Type B pancreatic cell (in vitro differentiated cells): ENCODE results near the gene HAGH. TPM values are rescaled to one million over a fixed set of nuclear protein-coding genes. Genes with fewer than 3 reads are reported as not detected.
A peak's percentile ranks its signal among the peaks of the same experiment; 100 is the strongest.

Source experiments
- DNase-seq: peaks from one replicate; pipeline ENCODE4 v3.0.0; 2021; ENCODE audit warnings: mixed read lengths; ENCODE audit not compliant: unreplicated experiment; ENCODE audit errors: extremely low spot score
- H3K27ac Mint-ChIP-seq: 2 replicates; pipeline ENCODE4 v1.8.0; 2021; ENCODE audit warnings: mild to moderate bottlenecking, mixed read lengths
- H3K27me3 Mint-ChIP-seq: 2 replicates; pipeline ENCODE4 v1.8.0; 2021; ENCODE audit warnings: mixed read lengths
- H3K36me3 Mint-ChIP-seq: 2 replicates; pipeline ENCODE4 v1.8.0; 2021; ENCODE audit warnings: mixed read lengths
- H3K4me1 Mint-ChIP-seq: one replicate; pipeline ENCODE4 v1.8.0; 2021; ENCODE audit warnings: mixed read lengths; ENCODE audit not compliant: unreplicated experiment
- H3K4me3 Mint-ChIP-seq: 2 replicates; pipeline ENCODE4 v1.8.0; 2021; ENCODE audit warnings: mild to moderate bottlenecking, mixed read lengths
- H3K9me3 Mint-ChIP-seq: 2 replicates; pipeline ENCODE4 v1.8.0; 2021; ENCODE audit warnings: mixed read lengths
- total RNA-seq: library from RNA; stranded (reverse); gene quantifications from 2 replicates; pipeline ENCODE4 v1.2.1, GENCODE V29; 2021; ENCODE audit warnings: low replicate concordance
- TF ChIP-seq, protein P1 (sequence below): fragments of 200-600 bp; sonication (generic); conservative IDR thresholded peaks from 2 replicates; pipeline ENCODE4 v1.5.0; 2021; ENCODE audit warnings: antibody characterized with exemption, mild to moderate bottlenecking

The HAGH gene
- total RNA-seq, 1 donor from 2014 or later: 36.7 TPM

DNA sequence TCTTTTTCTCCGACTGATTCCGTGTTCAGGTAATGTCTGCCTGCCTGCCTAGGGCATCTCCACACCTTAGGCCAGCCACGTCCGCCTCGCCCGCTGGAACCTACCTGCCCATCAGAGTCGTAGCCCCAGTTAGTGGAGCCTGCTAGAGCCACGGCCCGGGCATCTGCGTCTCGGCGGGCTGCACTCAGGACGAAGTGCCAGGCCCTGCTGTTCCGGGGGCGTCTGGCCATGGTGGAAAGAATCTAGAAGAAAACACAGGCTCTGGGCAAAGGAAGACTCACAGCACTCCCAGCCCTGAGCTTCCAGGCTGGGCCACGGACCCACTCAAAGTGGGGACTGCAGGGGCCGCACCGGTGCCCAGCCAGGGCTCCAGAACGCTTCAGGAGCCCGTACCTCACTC lies 45.4 kb downstream of the HAGH start:
- Mint-ChIP-seq H3K27ac (peak overlapping the region; percentile 95), H3K4me1 (peaks cover 14% of the 10 kb centered on the region)

DNA sequence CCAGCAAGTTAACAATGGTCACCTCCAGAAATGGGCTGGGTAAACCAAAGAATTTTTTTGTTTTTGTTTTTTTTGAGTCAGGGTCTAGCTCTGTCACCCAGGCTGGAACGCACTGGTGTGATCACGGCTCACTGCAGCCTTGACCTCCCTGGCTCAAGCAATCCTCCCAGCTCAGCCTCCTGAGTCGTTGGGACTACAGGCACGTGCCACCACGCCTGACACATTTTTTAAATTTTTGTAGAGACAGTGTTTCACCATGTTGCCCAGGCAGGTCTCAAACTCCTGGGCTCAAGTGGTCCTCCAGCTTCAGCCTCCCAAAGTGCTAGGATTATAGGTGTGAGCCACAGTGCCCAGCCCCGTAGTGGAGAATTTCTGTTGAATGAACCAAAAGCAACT lies 46.0 kb downstream of the HAGH start:
- TF ChIP-seq, protein P1, sequence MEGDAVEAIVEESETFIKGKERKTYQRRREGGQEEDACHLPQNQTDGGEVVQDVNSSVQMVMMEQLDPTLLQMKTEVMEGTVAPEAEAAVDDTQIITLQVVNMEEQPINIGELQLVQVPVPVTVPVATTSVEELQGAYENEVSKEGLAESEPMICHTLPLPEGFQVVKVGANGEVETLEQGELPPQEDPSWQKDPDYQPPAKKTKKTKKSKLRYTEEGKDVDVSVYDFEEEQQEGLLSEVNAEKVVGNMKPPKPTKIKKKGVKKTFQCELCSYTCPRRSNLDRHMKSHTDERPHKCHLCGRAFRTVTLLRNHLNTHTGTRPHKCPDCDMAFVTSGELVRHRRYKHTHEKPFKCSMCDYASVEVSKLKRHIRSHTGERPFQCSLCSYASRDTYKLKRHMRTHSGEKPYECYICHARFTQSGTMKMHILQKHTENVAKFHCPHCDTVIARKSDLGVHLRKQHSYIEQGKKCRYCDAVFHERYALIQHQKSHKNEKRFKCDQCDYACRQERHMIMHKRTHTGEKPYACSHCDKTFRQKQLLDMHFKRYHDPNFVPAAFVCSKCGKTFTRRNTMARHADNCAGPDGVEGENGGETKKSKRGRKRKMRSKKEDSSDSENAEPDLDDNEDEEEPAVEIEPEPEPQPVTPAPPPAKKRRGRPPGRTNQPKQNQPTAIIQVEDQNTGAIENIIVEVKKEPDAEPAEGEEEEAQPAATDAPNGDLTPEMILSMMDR: no peak
- Mint-ChIP-seq H3K4me1 (peaks cover 14% of the 10 kb centered on the region), H3K36me3 (peaks cover 3% of the 10 kb centered on the region), H3K27me3 (no peaks in the 10 kb centered on the region), H3K9me3 (no peaks in the 10 kb centered on the region), H3K4me3 (peak overlapping the region; percentile 94), H3K27ac (peak overlapping the region; percentile 95)
- DNase-seq: no peak

More for the DNA sequence above, 45.4 kb downstream of the HAGH start:
- Mint-ChIP-seq H3K27me3 (no peaks in the 10 kb centered on the region), H3K9me3 (no peaks in the 10 kb centered on the region), H3K4me3 (peak overlapping the region; percentile 94), H3K36me3 (peaks cover 3% of the 10 kb centered on the region)
- no peak for DNase-seq
- TF ChIP-seq, protein P1: no peak

DNA sequence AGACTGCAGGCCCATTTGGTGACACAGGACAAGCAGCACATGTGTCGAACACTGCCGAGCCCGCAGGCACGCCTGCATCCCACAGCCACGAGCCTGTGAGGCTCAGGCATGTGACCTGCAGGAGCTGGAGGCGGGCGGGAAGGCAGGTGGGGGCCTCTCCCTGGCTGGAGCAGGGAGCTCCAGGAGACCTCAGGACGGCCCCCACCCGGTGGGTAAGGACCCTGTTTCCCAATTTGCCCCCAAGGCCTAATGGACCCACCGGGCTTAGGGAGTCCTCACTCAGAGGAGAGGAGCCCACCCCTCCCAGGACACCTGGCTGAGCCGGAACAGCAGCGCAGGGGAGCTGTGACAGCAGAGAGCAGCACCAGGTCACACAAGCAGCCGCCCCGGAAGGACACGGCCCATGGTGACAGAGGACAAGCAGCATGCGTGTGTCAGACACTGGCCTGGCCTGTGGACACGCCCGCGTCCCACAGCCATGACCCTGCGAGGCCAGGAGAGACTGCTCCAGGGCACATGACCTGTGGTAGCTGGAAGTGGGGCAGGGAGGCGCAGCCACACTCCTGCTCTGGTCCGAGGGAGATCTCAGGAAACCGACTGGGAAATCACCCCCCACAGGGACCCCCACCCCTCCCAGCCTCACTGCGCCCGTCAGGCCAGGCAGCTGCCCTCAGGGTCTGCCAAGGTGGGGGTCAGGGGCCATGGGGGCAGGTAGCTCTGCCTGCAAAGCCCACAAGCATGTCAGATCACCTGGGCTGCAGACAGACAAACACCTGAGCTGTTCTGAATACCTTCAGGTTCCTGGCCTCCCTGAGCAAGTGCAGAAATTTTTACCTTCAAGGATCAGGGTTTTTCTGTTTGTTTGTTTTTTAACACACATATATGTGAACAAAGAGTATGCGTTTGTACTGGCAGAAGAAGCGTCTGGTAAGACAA lies 46.6 kb downstream of the HAGH start:
- Mint-ChIP-seq H3K4me1 (peaks cover 14% of the 10 kb centered on the region), H3K9me3 (no peaks in the 10 kb centered on the region), H3K27ac (peak overlapping the region; percentile 43), H3K4me3 (peak overlapping the region; percentile 94), H3K27me3 (no peaks in the 10 kb centered on the region), H3K36me3 (peaks cover 3% of the 10 kb centered on the region)
- no peak for DNase-seq
- TF ChIP-seq, protein P1: no peak

DNA sequence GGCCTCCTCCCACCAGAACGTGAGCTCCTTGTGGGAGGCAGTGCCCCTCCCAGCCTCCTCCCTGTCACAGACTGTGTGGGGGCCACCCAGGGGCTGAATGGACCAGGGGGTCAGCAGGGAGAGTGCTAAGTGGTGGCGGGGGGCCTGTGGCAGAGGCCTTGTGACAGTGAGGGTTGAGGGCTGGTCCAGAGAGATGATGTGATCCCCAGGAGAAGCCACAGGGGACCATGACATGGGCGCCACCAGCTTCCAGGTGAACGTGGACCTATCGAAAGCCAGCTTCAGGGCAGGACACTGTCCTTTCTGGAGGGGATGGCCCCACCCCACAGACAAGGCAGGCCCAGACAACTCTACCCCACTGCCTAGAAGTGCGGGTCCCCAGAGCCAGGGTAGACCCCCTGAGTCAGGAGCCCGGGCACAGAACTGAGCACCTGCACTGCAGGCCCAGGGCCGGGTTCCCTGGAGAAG lies 47.4 kb downstream of the HAGH start:
- Mint-ChIP-seq H3K9me3 (no peaks in the 10 kb centered on the region), H3K27me3 (no peaks in the 10 kb centered on the region), H3K36me3 (peaks cover 3% of the 10 kb centered on the region), H3K4me1 (peaks cover 14% of the 10 kb centered on the region), H3K4me3 (peak overlapping the region; percentile 44), H3K27ac (peak overlapping the region; percentile 67)
- TF ChIP-seq, protein P1: no peak
- DNase-seq: no peak

DNA sequence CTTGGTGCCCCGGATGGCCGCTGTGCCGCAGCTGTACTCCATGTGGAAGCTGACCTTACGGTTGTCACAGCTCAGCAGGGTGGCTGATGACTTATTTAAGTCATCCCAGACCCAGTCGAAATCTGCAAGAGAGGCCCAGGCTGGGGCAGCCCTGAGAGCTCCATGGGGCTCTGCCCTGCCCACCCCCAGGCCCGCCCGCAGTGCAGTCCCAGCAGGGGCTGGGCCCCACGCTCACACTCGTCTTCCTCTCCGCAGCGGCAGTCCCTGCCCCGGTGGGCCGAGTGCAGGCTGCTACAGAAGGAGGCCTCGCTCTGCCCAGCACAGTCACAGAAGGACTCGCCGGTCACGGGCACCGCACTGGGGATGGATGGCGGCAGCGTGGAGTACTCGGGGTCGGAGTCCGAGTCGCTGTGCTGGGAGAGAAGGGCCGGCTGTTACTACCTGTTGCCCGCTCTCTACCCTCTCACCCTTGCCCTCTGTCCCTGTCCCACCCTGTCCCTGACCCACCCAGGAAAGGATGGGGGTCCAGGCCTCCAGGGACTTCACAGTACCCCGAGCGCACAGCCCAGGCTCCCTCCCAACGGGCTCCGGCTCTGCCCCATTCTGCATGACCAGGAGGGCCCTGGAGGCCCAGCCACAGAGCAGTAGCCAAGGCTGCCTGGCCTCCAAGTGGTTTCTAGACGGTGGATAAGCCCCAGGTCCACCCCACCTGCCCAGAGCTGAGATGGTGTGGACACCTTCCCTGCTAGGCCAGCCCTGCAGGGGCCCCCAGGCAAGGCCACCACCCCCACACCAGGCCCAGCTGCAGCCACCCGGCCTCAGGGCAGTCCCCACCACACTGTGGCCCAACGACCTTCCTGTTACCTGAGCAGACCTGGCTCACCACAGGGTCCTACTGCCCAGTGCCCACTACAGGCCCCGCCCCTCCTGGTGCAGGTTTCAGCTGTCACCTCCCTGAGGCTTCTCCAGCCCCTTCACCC lies 48.1 kb downstream of the HAGH start:
- H3K36me3 Mint-ChIP-seq: peaks cover 3% of the 10 kb centered on the region
- H3K4me1 Mint-ChIP-seq: peaks cover 14% of the 10 kb centered on the region
- TF ChIP-seq, protein P1: no peak
- no peak for DNase-seq
- peak overlapping the region; percentile 44 for H3K4me3 Mint-ChIP-seq
- H3K9me3 Mint-ChIP-seq: no peaks in the 10 kb centered on the region
- peak overlapping the region; percentile 67 for H3K27ac Mint-ChIP-seq
- no peaks in the 10 kb centered on the region for H3K27me3 Mint-ChIP-seq
